GM21528 (cell line): ENCODE data around the gene GCA.

ENCODE experiments used
- ATAC-seq: cut with Tn5 transposase; IDR thresholded peaks from one replicate; pipeline ENCODE4 v1.9.1; 2021; ENCODE audit warnings: mild to moderate bottlenecking, moderate library complexity; ENCODE audit not compliant: unreplicated experiment, low FRiP score

GCA gene

GRCh38 chr2:162401871-162402270 is 57.9 kb downstream of the GCA start:
- ATAC-seq: no peak

GRCh38 chr2:162403884-162404283 is 60.0 kb downstream of the GCA start:
- no peak for ATAC-seq
